Measurements from ENCODE around the gene CYP2A13.
"Not testable (repeated sequence)": the region's sequence is repeated elsewhere in the genome, so short reads cannot be mapped to it uniquely, and the experiment has no call there.

Gene CYP2A13

GRCh38 chr19:41088151-41088550, at the start of gene CYP2A13:
TSS of gene CYP2A13 (plus strand) at chr19:41088451. CDS start at chr19:41088472, 21 bp downstream.
- no peak for DNase-seq (ENCODE audit: low read depth in 2 of 2)

GRCh38 chr19:41039806-41040205, 48.4 kb upstream of the CYP2A13 start:
- no peak for DNase-seq (ENCODE audit: low read depth in 2 of 2)

- DNase-seq (ENCODE audit: low read depth in 2 of 2), result not testable (repeated sequence)
Measured at GRCh38 chr19:41045095-41045494, 43.2 kb upstream of the CYP2A13 start.

- DNase-seq (ENCODE audit: low read depth in 2 of 2), result no peak
Measured at GRCh38 chr19:41050426-41050825, 37.8 kb upstream of the CYP2A13 start.

GRCh38 chr19:41052162-41052561, 36.1 kb upstream of the CYP2A13 start:
- DNase-seq (ENCODE audit: low read depth in 2 of 2), result not testable (repeated sequence)

- DNase-seq (ENCODE audit: low read depth in 2 of 2), result not testable (repeated sequence)
Measured at GRCh38 chr19:41053331-41053730, 34.9 kb upstream of the CYP2A13 start.

GRCh38 chr19:41064974-41065569, 23.2 kb upstream of the CYP2A13 start:
- DNase-seq (ENCODE audit: low read depth in 2 of 2), result no peak

- no peak for DNase-seq (ENCODE audit: low read depth in 2 of 2)
Measured at GRCh38 chr19:41076286-41076685, 12.0 kb upstream of the CYP2A13 start.

GRCh38 chr19:41083516-41083915, 4.7 kb upstream of the CYP2A13 start:
- no peak for DNase-seq (ENCODE audit: low read depth in 2 of 2)

GRCh38 chr19:41085748-41086415, 2.4 kb upstream of the CYP2A13 start:
- DNase-seq (ENCODE audit: low read depth in 2 of 2), result no peak

- DNase-seq (ENCODE audit: low read depth in 2 of 2), result no peak
Measured at GRCh38 chr19:41089959-41090358, 1.7 kb downstream of the CYP2A13 start.

GRCh38 chr19:41095703-41096102, 7.5 kb downstream of the CYP2A13 start:
- no peak for DNase-seq (ENCODE audit: low read depth in 2 of 2)

GRCh38 chr19:41096353-41096752, 8.1 kb downstream of the CYP2A13 start:
- DNase-seq (ENCODE audit: low read depth in 2 of 2), result no peak

GRCh38 chr19:41097302-41097701, 9.1 kb downstream of the CYP2A13 start:
- no peak for DNase-seq (ENCODE audit: low read depth in 2 of 2)

GRCh38 chr19:41098762-41099161, 10.5 kb downstream of the CYP2A13 start:
- no peak for DNase-seq (ENCODE audit: low read depth in 2 of 2)

- not testable (repeated sequence) for DNase-seq (ENCODE audit: low read depth in 2 of 2)
Measured at GRCh38 chr19:41102210-41102609, 14.0 kb downstream of the CYP2A13 start.

GRCh38 chr19:41106177-41106576, 17.9 kb downstream of the CYP2A13 start:
- DNase-seq (ENCODE audit: low read depth in 2 of 2), result no peak

GRCh38 chr19:41111296-41111695, 23.0 kb downstream of the CYP2A13 start:
- no peak for DNase-seq (ENCODE audit: low read depth in 2 of 2)

- DNase-seq (ENCODE audit: low read depth in 2 of 2), result no peak
Measured at GRCh38 chr19:41111750-41112295, 23.6 kb downstream of the CYP2A13 start.

- no peak for DNase-seq (ENCODE audit: low read depth in 2 of 2)
Measured at GRCh38 chr19:41112728-41113290, 24.6 kb downstream of the CYP2A13 start.

- DNase-seq (ENCODE audit: low read depth in 2 of 2), result no peak
Measured at GRCh38 chr19:41114132-41114531, 25.9 kb downstream of the CYP2A13 start, which contains the start of gene CYP2F1. TSS of gene CYP2F1 (plus strand) at chr19:41114432. CDS start at chr19:41116189, 1,757 bp downstream.

- no peak for DNase-seq (ENCODE audit: low read depth in 2 of 2)
Measured at GRCh38 chr19:41116261-41116660, 28.0 kb downstream of the CYP2A13 start.
